ENCODE results near the gene RBM26. TPM values are rescaled to one million over a fixed set of nuclear protein-coding genes. Genes with fewer than 3 reads are reported as not detected.

RBM26 gene
- total and polyA plus RNA-seq, 2 donors (not counting 1 experiment from before 2014, with no cell fraction given), result 19.9 to 20.3 TPM

- TF ChIP-seq CTCF (conservative IDR thresholded peaks at IDR 0.05 in 1 of 2, IDR thresholded peaks at IDR 0.05 in 1 of 2; ENCODE audit: low read depth in 1 of 2, low read length in 2 of 2) (no peak), EZH2 (IDR thresholded peaks at IDR 0.05; ENCODE audit: low read length, missing control alignments) (no peak)
Measured at GRCh38 chr13:79417741-79418140, 11.7 kb upstream of the RBM26 start.

DNA sequence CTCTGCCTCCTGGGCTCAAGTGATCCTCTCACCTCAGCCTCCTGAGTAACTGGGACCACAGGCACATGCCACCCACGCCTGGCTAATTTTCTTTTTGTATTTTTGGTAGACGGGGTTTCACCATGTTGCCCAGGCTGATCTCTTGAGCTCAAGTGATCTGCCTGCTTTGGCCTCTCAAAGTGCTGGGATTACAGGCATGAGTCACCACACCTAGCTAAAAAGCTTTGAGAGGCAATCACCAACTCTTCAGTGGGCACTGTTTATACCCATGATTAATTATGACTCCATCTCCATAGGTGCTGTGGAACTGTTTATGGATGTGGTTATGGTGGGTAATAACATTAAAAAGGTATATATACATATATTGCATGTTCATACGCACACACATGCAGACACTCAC lies 7.5 kb upstream of the RBM26 start:
- no peak for TF ChIP-seq CTCF (conservative IDR thresholded peaks at IDR 0.05 in 1 of 2, IDR thresholded peaks at IDR 0.05 in 1 of 2; ENCODE audit: low read depth in 1 of 2, low read length in 2 of 2)
- no peak for TF ChIP-seq EZH2 (IDR thresholded peaks at IDR 0.05; ENCODE audit: low read length, missing control alignments)
- H3K9ac ChIP-seq (ENCODE audit: insufficient read depth, low read length), result no peak overlapping the region
- H3K36me3 ChIP-seq (ENCODE audit: control insufficient read depth, insufficient read depth, low read length), result no peaks in the 10 kb centered on the region
- DNase-seq (ENCODE audit: low read depth in 2 of 2), result no peak
- H3K4me1 ChIP-seq (ENCODE audit: control insufficient read depth, extremely low read depth, insufficient read depth, low read length), result no peaks in the 10 kb centered on the region
- H3K27ac ChIP-seq (ENCODE audit: insufficient read depth, low read length), result no peak overlapping the region
- no peaks in the 10 kb centered on the region for H3K27me3 ChIP-seq (ENCODE audit: control insufficient read depth, insufficient read depth, low read length)
- H4K20me1 ChIP-seq (ENCODE audit: control insufficient read depth, extremely low read depth, insufficient read depth, low read length), result no peaks in the 10 kb centered on the region
- H3K9me3 ChIP-seq (ENCODE audit: control insufficient read depth, insufficient read depth, low read depth, low read length), result no peaks in the 10 kb centered on the region
- no peak overlapping the region for H3K4me2 ChIP-seq (ENCODE audit: extremely low read depth, insufficient read depth, low read length)
- H3K79me2 ChIP-seq (ENCODE audit: control insufficient read depth, insufficient read depth, low read length), result no peaks in the 10 kb centered on the region
- H2AFZ ChIP-seq (ENCODE audit: low read length), result no peak overlapping the region
- H3K4me3 ChIP-seq (replicated peaks in 1 of 4; ENCODE audit: control extremely low read depth in 1 of 4, insufficient read depth in 1 of 4, low read depth in 3 of 4, low read length in 4 of 4), result no peak overlapping the region

More at GRCh38 chr13:79417741-79418140, 11.7 kb upstream of the RBM26 start:
- Histone ChIP-seq H3K27ac (ENCODE audit: insufficient read depth, low read length) (no peak overlapping the region), H3K9ac (ENCODE audit: insufficient read depth, low read length) (no peak overlapping the region), H3K4me2 (ENCODE audit: extremely low read depth, insufficient read depth, low read length) (no peak overlapping the region), H3K79me2 (ENCODE audit: control insufficient read depth, insufficient read depth, low read length) (no peaks in the 10 kb centered on the region), H4K20me1 (ENCODE audit: control insufficient read depth, extremely low read depth, insufficient read depth, low read length) (no peaks in the 10 kb centered on the region), H3K4me1 (ENCODE audit: control insufficient read depth, extremely low read depth, insufficient read depth, low read length) (no peaks in the 10 kb centered on the region), H2AFZ (ENCODE audit: low read length) (no peak overlapping the region), H3K36me3 (ENCODE audit: control insufficient read depth, insufficient read depth, low read length) (no peaks in the 10 kb centered on the region), H3K27me3 (ENCODE audit: control insufficient read depth, insufficient read depth, low read length) (no peaks in the 10 kb centered on the region), H3K4me3 (replicated peaks in 1 of 4; ENCODE audit: control extremely low read depth in 1 of 4, insufficient read depth in 1 of 4, low read depth in 3 of 4, low read length in 4 of 4) (no peak overlapping the region), H3K9me3 (ENCODE audit: control insufficient read depth, insufficient read depth, low read depth, low read length) (no peaks in the 10 kb centered on the region)
- DNase-seq (ENCODE audit: low read depth in 2 of 2), result no peak

DNA sequence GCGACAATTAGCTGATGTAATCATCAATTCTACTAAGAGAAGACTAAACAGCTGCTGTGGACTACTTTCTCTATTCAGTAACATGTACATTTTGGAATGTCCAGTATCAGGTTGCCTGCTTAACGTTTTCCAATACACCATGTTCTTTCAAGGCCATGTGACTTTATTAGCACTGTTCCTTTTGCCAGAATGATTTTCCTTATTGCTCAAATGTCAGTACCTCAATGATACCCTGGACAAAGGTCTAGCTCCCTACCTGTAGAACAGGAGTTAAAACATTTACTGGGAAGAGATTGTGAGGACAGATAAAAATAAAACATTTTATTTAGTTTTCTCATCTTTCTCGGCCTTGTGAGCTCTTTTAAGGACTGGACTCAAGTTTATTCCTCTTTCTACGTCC lies 3.8 kb upstream of the RBM26 start:
- Histone ChIP-seq H3K27ac (ENCODE audit: insufficient read depth, low read length) (no peak overlapping the region), H3K4me2 (ENCODE audit: extremely low read depth, insufficient read depth, low read length) (no peak overlapping the region), H3K4me3 (replicated peaks in 1 of 4; ENCODE audit: control extremely low read depth in 1 of 4, insufficient read depth in 1 of 4, low read depth in 3 of 4, low read length in 4 of 4) (no peak overlapping the region), H3K27me3 (ENCODE audit: control insufficient read depth, insufficient read depth, low read length) (no peaks in the 10 kb centered on the region), H3K9ac (ENCODE audit: insufficient read depth, low read length) (no peak overlapping the region), H3K79me2 (ENCODE audit: control insufficient read depth, insufficient read depth, low read length) (peaks cover 13% of the 10 kb centered on the region), H2AFZ (ENCODE audit: low read length) (no peak overlapping the region), H4K20me1 (ENCODE audit: control insufficient read depth, extremely low read depth, insufficient read depth, low read length) (no peaks in the 10 kb centered on the region), H3K9me3 (ENCODE audit: control insufficient read depth, insufficient read depth, low read depth, low read length) (no peaks in the 10 kb centered on the region), H3K4me1 (ENCODE audit: control insufficient read depth, extremely low read depth, insufficient read depth, low read length) (no peaks in the 10 kb centered on the region), H3K36me3 (ENCODE audit: control insufficient read depth, insufficient read depth, low read length) (no peaks in the 10 kb centered on the region)
- no peak for DNase-seq (ENCODE audit: low read depth in 2 of 2)
- TF ChIP-seq CTCF (conservative IDR thresholded peaks at IDR 0.05 in 1 of 2, IDR thresholded peaks at IDR 0.05 in 1 of 2; ENCODE audit: low read depth in 1 of 2, low read length in 2 of 2) (no peak), EZH2 (IDR thresholded peaks at IDR 0.05; ENCODE audit: low read length, missing control alignments) (no peak)

All from fibroblast of lung (primary cell).